BE2C (cell line): ENCODE data around the gene GABBR2.

Experiments used
- DNase-seq: peaks from one replicate; pipeline ENCODE4 v3.0.0-alpha.2; 2020
- H3K27me3 ChIP-seq: fragments of 250-450 bp; sonication (Bioruptor Pico); 2 replicates; pipeline ENCODE4 v1.5.1; 2020; ENCODE audit warnings: mild to moderate bottlenecking
- H3K36me3 ChIP-seq: fragments of 250-450 bp; sonication (Bioruptor Pico); 2 replicates; pipeline ENCODE4 v1.5.1; 2020; ENCODE audit warnings: mild to moderate bottlenecking
- H3K4me1 ChIP-seq: fragments of 250-450 bp; sonication (Bioruptor Pico); 2 replicates; pipeline ENCODE4 v1.5.1; 2020
- H3K4me3 ChIP-seq: 2 replicates; pipeline ENCODE4 v1.5.1; 2011; ENCODE audit warnings: low read depth, low read length
- H3K9me3 ChIP-seq: fragments of 250-450 bp; sonication (Bioruptor Pico); 2 replicates; pipeline ENCODE4 v1.5.1; 2020
- TF ChIP-seq, protein P1 (sequence below): IDR thresholded peaks from 2 replicates; pipeline ENCODE4 v1.5.1; 2012; ENCODE audit warnings: mild to moderate bottlenecking, low read depth, low read length

The GABBR2 gene

GRCh38 chr9:98457726-98458370 lies 250.9 kb downstream of the GABBR2 start:
- Histone ChIP-seq H3K4me3 (no peak overlapping the region), H3K27me3 (peaks cover 8% of the 10 kb centered on the region; the same call in 1 of the 2 replicates), H3K36me3 (no peaks in the 10 kb centered on the region), H3K9me3 (no peaks in the 10 kb centered on the region; the same call in 1 of the 2 replicates), H3K4me1 (no peaks in the 10 kb centered on the region)
- TF ChIP-seq, protein P1, sequence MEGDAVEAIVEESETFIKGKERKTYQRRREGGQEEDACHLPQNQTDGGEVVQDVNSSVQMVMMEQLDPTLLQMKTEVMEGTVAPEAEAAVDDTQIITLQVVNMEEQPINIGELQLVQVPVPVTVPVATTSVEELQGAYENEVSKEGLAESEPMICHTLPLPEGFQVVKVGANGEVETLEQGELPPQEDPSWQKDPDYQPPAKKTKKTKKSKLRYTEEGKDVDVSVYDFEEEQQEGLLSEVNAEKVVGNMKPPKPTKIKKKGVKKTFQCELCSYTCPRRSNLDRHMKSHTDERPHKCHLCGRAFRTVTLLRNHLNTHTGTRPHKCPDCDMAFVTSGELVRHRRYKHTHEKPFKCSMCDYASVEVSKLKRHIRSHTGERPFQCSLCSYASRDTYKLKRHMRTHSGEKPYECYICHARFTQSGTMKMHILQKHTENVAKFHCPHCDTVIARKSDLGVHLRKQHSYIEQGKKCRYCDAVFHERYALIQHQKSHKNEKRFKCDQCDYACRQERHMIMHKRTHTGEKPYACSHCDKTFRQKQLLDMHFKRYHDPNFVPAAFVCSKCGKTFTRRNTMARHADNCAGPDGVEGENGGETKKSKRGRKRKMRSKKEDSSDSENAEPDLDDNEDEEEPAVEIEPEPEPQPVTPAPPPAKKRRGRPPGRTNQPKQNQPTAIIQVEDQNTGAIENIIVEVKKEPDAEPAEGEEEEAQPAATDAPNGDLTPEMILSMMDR: no peak
- DNase-seq: no peak

DNA sequence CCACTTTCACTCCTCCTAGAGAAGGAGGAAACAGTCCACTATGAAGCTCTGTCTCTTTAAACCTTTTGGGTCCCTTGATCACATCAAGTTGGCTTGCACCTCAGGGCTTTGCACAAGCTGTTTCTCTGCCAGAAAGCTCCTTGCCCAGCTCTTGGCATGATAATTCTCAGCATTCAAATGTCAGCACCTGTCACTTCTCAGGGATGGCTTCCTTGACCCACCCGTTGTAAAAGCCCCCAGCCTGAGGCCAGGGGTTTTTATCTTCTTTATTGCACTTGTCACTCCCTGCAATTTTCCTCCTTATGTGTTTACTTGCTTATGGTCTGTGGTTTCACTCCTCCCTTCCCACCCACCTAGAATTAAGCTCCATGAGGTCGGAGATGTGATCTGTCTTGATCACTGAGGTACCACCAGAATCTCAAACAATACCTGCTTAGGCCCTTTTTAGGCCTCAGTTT lies 252.6 kb downstream of the GABBR2 start:
- no peaks in the 10 kb centered on the region for H3K4me1 ChIP-seq
- no peaks in the 10 kb centered on the region; the same call in 1 of the 2 replicates for H3K9me3 ChIP-seq

DNA sequence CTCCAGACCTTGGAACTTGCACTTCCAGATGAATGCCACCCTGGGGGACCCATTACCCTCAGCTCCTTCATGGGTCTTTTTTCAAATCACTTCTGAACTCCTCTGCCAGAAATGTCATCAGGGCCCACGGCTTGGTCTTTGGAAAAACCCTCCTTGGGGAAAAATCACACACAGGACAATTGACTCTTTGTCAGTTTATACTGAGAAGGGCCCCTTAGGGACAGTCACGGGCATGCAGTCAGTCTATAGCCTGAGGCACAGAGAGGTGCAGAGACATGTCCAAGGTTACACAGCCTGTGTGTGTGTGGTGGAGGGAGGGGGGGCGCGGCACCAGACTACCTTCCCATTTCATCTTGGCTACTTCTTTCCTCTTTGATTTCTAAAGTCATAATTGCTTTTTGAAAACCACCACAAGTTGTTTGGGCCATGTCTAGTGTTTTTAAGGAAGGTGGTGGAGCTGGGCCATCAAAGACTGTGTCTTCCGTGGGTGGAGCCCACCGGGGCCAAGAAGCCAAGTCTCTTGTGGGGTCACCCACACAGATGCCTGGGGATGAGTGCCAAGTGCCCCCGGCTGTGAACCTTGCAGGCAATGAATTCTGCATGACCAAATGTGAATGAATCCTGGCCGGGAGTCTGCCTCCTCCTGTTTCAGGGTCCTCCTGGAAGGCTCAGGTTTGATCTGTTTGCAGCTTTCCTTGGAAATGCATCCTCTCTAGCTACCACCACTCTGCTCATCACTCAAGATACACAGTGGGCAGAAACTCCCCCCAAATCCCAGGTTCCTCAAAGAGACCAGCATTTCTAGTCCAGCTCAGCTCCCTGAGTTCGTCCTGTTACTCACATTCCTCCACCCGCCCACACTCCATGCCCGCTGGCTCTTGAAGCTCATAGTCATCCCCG lies 253.2 kb downstream of the GABBR2 start:
- Histone ChIP-seq H3K9me3 (no peaks in the 10 kb centered on the region; the same call in 1 of the 2 replicates), H3K36me3 (no peaks in the 10 kb centered on the region), H3K27me3 (peaks cover 8% of the 10 kb centered on the region; the same call in 1 of the 2 replicates), H3K4me1 (no peaks in the 10 kb centered on the region), H3K4me3 (no peak overlapping the region)
- TF ChIP-seq, protein P1: no peak
- no peak for DNase-seq

More for the DNA sequence above, 252.6 kb downstream of the GABBR2 start:
- Histone ChIP-seq H3K4me3 (no peak overlapping the region), H3K36me3 (no peaks in the 10 kb centered on the region), H3K27me3 (peaks cover 8% of the 10 kb centered on the region; the same call in 1 of the 2 replicates)
- TF ChIP-seq, protein P1: no peak
- DNase-seq: no peak

DNA sequence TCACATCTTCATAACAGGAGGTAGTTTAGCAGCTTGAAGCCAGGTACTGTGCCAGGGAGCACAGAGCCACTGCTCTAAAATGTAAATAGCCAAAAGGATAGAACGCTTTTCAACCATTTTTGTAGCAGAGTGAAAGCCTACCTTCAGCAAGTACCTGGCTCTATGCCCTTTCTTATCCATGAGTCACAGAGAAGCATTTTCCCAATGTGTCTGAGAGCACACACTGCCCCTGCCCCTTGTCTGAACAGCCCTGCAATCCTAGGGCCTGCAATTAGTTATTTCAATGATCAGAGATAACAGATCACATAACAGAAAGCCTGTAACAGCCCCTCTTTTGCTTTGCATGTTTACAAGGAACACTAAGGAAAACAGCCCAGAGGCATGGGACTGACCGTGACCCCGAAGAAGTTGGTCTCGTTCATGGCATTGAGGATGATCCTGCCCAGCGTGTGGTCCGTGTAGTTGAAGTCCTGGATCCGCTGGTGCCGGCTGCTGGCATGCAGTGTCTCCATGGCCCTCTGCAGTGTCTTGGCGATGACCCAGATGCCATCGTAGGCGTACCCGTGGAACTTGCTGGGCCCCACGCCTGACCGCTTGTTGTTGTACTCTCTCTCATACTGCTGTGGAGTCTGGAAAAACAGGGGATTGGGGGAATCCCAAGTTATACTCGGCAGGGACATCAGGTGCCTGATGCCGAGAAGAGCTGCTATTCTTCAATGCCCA lies 255.0 kb downstream of the GABBR2 start:
- Histone ChIP-seq H3K4me1 (no peaks in the 10 kb centered on the region), H3K4me3 (no peak overlapping the region), H3K9me3 (no peaks in the 10 kb centered on the region), H3K36me3 (no peaks in the 10 kb centered on the region), H3K27me3 (peaks cover 8% of the 10 kb centered on the region; the same call in 1 of the 2 replicates)
- no peak for DNase-seq
- TF ChIP-seq, protein P1: no peak

DNA sequence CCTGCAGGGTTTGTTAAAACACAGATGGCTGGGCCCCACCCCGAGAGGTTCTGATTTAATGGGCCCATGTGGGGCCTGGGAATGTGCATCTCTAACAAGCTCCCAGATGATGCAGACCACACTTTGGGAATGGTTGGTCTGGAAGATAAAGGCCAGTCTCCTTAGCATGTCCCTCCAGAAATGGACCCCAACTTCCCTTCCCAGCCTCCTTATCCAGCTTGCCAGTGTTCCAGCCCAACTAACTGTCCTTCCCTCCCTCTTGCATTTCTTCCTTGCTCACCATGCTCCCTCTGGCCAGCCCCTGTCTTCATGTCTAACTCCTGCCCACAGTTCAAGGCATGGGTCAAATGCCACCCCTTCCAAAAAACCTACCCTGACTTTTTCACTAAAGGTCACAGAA lies 257.2 kb downstream of the GABBR2 start:
- DNase-seq: no peak
- H3K36me3 ChIP-seq: no peaks in the 10 kb centered on the region
- H3K27me3 ChIP-seq: no peaks in the 10 kb centered on the region
- H3K4me3 ChIP-seq: no peak overlapping the region
- TF ChIP-seq, protein P1: no peak
- no peaks in the 10 kb centered on the region for H3K4me1 ChIP-seq
- H3K9me3 ChIP-seq: no peaks in the 10 kb centered on the region
